A549 (cell line): ENCODE results near the gene ZBTB16. TPM values are rescaled to one million over a fixed set of nuclear protein-coding genes. Genes with fewer than 3 reads are reported as not detected.

Experiments used
- ATAC-seq, 2 experiments: fragments of 200-7000 bp in 1 of 2; fragments of >200 bp in 1 of 2; cut with Nextera tagmentation in 1 of 2; cut with Tn5 transposase in 1 of 2; 3 replicates each; pipeline versions ENCODE4 v1.8.0 to v1.9.1; 2018 to 2020; ENCODE audit warnings: mild to moderate bottlenecking in 1 of 2, moderate library complexity in 1 of 2
- CTCF ChIA-PET: fragments of 300-600 bp; sonication (Branson Sonifier 250); formaldehyde crosslinking; extraction: SDS; loops from one replicate; lab custom pipeline; 2021; ENCODE audit warnings: antibody characterized with exemption, inconsistent platforms; lab: Yijun Ruan, JAX
- POLR2A ChIA-PET: fragments of 350-600 bp; formaldehyde crosslinking; extraction: SDS; loops from one replicate; lab custom pipeline; 2021; ENCODE audit warnings: antibody characterized with exemption, inconsistent platforms; lab: Yijun Ruan, JAX
- DNase-seq, 2 experiments: peaks; one replicate each; pipeline versions ENCODE4 v3.0.0 to v3.0.0-alpha.2; 2011 to 2016; ENCODE audit warnings: low read depth in 1 of 2, low spot score in 1 of 2
- FAIRE-seq: peaks from 2 replicates; lab custom pipeline; 2011; peaks lifted over from hg19 to GRCh38; lab: Jason Lieb, UNC
- H3K27ac ChIP-seq, 2 experiments: fragments of >200 bp; sonication (Bioruptor Twin); formaldehyde crosslinking; 3 replicates each; pipeline ENCODE4 v1.5.1; 2016 to 2017
- H3K4me1 ChIP-seq: fragments of >200 bp; sonication (Bioruptor Twin); formaldehyde crosslinking; 3 replicates; pipeline ENCODE4 v1.6.1; 2016
- H3K4me2 ChIP-seq: fragments of >200 bp; sonication (Bioruptor Twin); formaldehyde crosslinking; 3 replicates; pipeline ENCODE4 v1.6.1; 2016
- H3K4me3 ChIP-seq: fragments of >200 bp; sonication (Bioruptor Twin); formaldehyde crosslinking; 3 replicates; pipeline ENCODE4 v1.5.1; 2016
- H3K9me3 ChIP-seq: fragments of >200 bp; sonication (Bioruptor Twin); formaldehyde crosslinking; 3 replicates; pipeline ENCODE4 v1.6.1; 2016
- CBX2 ChIP-seq: fragments of 200-600 bp; sonication (generic); IDR thresholded peaks from 2 replicates; pipeline ENCODE4 v1.6.1; 2016; ENCODE audit warnings: low read depth, mild to moderate bottlenecking, borderline replicate concordance
- CBX8 ChIP-seq: fragments of 200-600 bp; sonication (generic); IDR thresholded peaks from 2 replicates; pipeline ENCODE4 v1.6.1; 2016
- CHD2 ChIP-seq: fragments of 150-350 bp; IDR thresholded peaks from 2 replicates; pipeline ENCODE4 v1.6.1; 2014; ENCODE audit warnings: low read length; ENCODE audit not compliant: partially characterized antibody
- CHD4 ChIP-seq: fragments of 200-600 bp; sonication (generic); IDR thresholded peaks from 2 replicates; pipeline ENCODE4 v1.6.1; 2016; ENCODE audit warnings: antibody characterized with exemption, mild to moderate bottlenecking, borderline replicate concordance
- CTCF ChIP-seq: fragments of >200 bp; sonication (Bioruptor Twin); formaldehyde crosslinking; IDR thresholded peaks from 3 replicates; pipeline ENCODE4 v1.5.1; 2016
- E2F6 ChIP-seq: IDR thresholded peaks from 2 replicates; pipeline ENCODE4 v1.6.1; 2012; ENCODE audit warnings: low read depth, borderline replicate concordance
- ELK1 ChIP-seq: fragments of 150-350 bp; IDR thresholded peaks from 2 replicates; pipeline ENCODE4 v1.6.1; 2014; ENCODE audit warnings: low read depth, mild to moderate bottlenecking, low read length
- ESRRA ChIP-seq: fragments of 150-350 bp; IDR thresholded peaks from 2 replicates; pipeline ENCODE4 v1.6.1; 2014; ENCODE audit warnings: mild to moderate bottlenecking, low read length, borderline replicate concordance
- HEYL ChIP-seq: fragments of 250-450 bp; sonication (Bioruptor Pico); IDR thresholded peaks from 2 replicates; pipeline ENCODE4 v1.8.0; 2021; ENCODE audit warnings: mild to moderate bottlenecking, moderate library complexity
- HMGXB4 ChIP-seq: fragments of 250-450 bp; sonication (Bioruptor Pico); IDR thresholded peaks from 2 replicates; pipeline ENCODE4 v1.5.0; 2021; ENCODE audit warnings: mild to moderate bottlenecking, moderate library complexity, borderline replicate concordance
- HOXA7 ChIP-seq: fragments of 250-450 bp; sonication (Bioruptor Pico); IDR thresholded peaks from 2 replicates; pipeline ENCODE4 v1.5.0; 2020; ENCODE audit warnings: mild to moderate bottlenecking, moderate library complexity
- HOXB5 ChIP-seq: fragments of 250-450 bp; sonication (Bioruptor Pico); IDR thresholded peaks from 2 replicates; pipeline ENCODE4 v1.5.0; 2020; ENCODE audit warnings: mild to moderate bottlenecking, moderate library complexity
- JUN ChIP-seq, 2 experiments: fragments of >200 bp; sonication (Bioruptor Twin); formaldehyde crosslinking; IDR thresholded peaks; 2 replicates in 1 of 2; 3 replicates in 1 of 2; pipeline ENCODE4 v1.6.1; 2016 to 2017
- KDM1A ChIP-seq: fragments of 200-600 bp; sonication (generic); IDR thresholded peaks from 2 replicates; pipeline ENCODE4 v1.6.1; 2016; ENCODE audit warnings: low read depth, mild to moderate bottlenecking
- MAZ ChIP-seq: fragments of 150-350 bp; IDR thresholded peaks from 2 replicates; pipeline ENCODE4 v1.6.1; 2014; ENCODE audit warnings: antibody characterized with exemption, low read depth, low read length, borderline replicate concordance
- NFE2L2 ChIP-seq: fragments of 150-350 bp; conservative IDR thresholded peaks from 2 replicates; pipeline ENCODE4 v1.6.1; 2014; ENCODE audit warnings: low read length
- RAD21 ChIP-seq, 2 experiments: fragments of >200 bp in 1 of 2; sonication (Bioruptor Twin) in 1 of 2; formaldehyde crosslinking in 1 of 2; IDR thresholded peaks in 1 of 2; conservative IDR thresholded peaks in 1 of 2; 2 replicates in 1 of 2; 3 replicates in 1 of 2; pipeline ENCODE4 v1.6.1; 2012 to 2018; ENCODE audit warnings: inconsistent platforms in 1 of 2
- RCOR1 ChIP-seq: fragments of 150-350 bp; IDR thresholded peaks from 2 replicates; pipeline ENCODE4 v1.6.1; 2014; ENCODE audit warnings: antibody characterized with exemption, low read length, low read depth
- RNF2 ChIP-seq: fragments of 200-600 bp; sonication (generic); IDR thresholded peaks from 2 replicates; pipeline ENCODE4 v1.6.1; 2016; ENCODE audit warnings: low read depth, mild to moderate bottlenecking, antibody characterized with exemption, moderate library complexity, borderline replicate concordance
- SMC3 ChIP-seq: fragments of >200 bp; sonication (Bioruptor Twin); formaldehyde crosslinking; IDR thresholded peaks from 3 replicates; pipeline ENCODE4 v1.6.1; 2018; ENCODE audit warnings: inconsistent platforms
- TFCP2L1 ChIP-seq: fragments of 250-450 bp; sonication (Bioruptor Pico); IDR thresholded peaks from 2 replicates; pipeline ENCODE4 v1.5.0; 2021; ENCODE audit warnings: mild to moderate bottlenecking
- ZFP36 ChIP-seq: fragments of 450-650 bp; IDR thresholded peaks from 2 replicates; pipeline ENCODE4 v1.6.1; 2014; ENCODE audit warnings: borderline replicate concordance; ENCODE audit not compliant: partially characterized antibody
- ZNF302 ChIP-seq: fragments of 250-450 bp; sonication (Bioruptor Pico); IDR thresholded peaks from 2 replicates; pipeline ENCODE4 v1.9.0; 2021; ENCODE audit warnings: inconsistent platforms, mild to moderate bottlenecking, moderate library complexity
- WGBS: methylation state at CpG from one replicate; pipeline ENCODE4 v1.1.6; 2017; ENCODE audit errors: missing lambda C conversion rate; 5-methylcytosine and 5-hydroxymethylcytosine counted together
- polyA plus RNA-seq, 4 experiments: library from polyadenylated mRNA; depleted of rRNA in 3 of 4; stranded (reverse); fragments of >200 nt; fragmentation: RNase III in 1 of 4; extraction: RNeasy Plus Mini Kit Qiagen cat#74134 plus additional on column Dnase treatment in 1 of 4; gene quantifications; 2 replicates in 3 of 4; 3 replicates in 1 of 4; pipeline ENCODE4 v1.2.3, GENCODE V29; 2011 to 2017

Gene ZBTB16
- polyA plus RNA-seq, 2 of the 4 experiments (the other 2 are of a cell fraction), result not detected

- H3K4me3 ChIP-seq, result no peak overlapping the region
- FAIRE-seq (no peak), DNase-seq (no peak), ATAC-seq (no peak)
- H3K4me2 ChIP-seq, result no peak overlapping the region
- WGBS, result 34% methylated on average over 4 of the region's 4 CpGs
- no peaks in the 10 kb centered on the region for H3K9me3 ChIP-seq
- CTCF ChIA-PET, result interaction anchor here (1.1 kb wide), 1 partner anchor 8 kb away, joined by 4 read pairs; no protein-coding TSS in a partner anchor
- H3K27ac ChIP-seq, result no peak overlapping the region
- POLR2A ChIA-PET, result no interaction called here
- 0 out of 3 replicates have a peak, but pooled peaks cover 3% of the 10 kb centered on the region for H3K4me1 ChIP-seq
- TF ChIP-seq CHD4, result no peak
- TF ChIP-seq ZNF302 (CRISPR knock-in tag), result no peak
- no peak for TF ChIP-seq CBX8
- no peak for TF ChIP-seq RCOR1
- TF ChIP-seq HOXB5 (CRISPR knock-in tag), result no peak
- TF ChIP-seq E2F6, result no peak
- TF ChIP-seq HEYL (CRISPR knock-in tag), result no peak
- no peak for TF ChIP-seq NFE2L2
- TF ChIP-seq CHD2, result no peak
- no peak for TF ChIP-seq HOXA7 (CRISPR knock-in tag)
- TF ChIP-seq RNF2, result no peak
- TF ChIP-seq RAD21 (conservative IDR thresholded peaks at IDR 0.05 in 1 of 2, IDR thresholded peaks at IDR 0.05 in 1 of 2), result no peak
- TF ChIP-seq TFCP2L1 (CRISPR knock-in tag), result no peak
- TF ChIP-seq ZFP36, result no peak
- TF ChIP-seq CBX2, result no peak
- no peak for TF ChIP-seq SMC3
- TF ChIP-seq JUN (IDR thresholded peaks at IDR 0.05), result no peak
- no peak for TF ChIP-seq CTCF
- no peak for TF ChIP-seq ELK1
Observed at GRCh38 chr11:114078423-114078822, 18.9 kb downstream of the ZBTB16 start.

GRCh38 chr11:114079511-114080065, 20.1 kb downstream of the ZBTB16 start:
- TF ChIP-seq HOXA7 (CRISPR knock-in tag), result no peak
- no peak for TF ChIP-seq JUN (IDR thresholded peaks at IDR 0.05)
- TF ChIP-seq ESRRA, result no peak
- TF ChIP-seq SMC3, result no peak
- no peak for TF ChIP-seq MAZ
- TF ChIP-seq HEYL (CRISPR knock-in tag), result no peak
- TF ChIP-seq HMGXB4, result no peak
- TF ChIP-seq RNF2, result no peak
- TF ChIP-seq KDM1A, result no peak
- TF ChIP-seq CHD2, result no peak
- no peak for DNase-seq
- WGBS, result 66% methylated on average over 6 of the region's 6 CpGs
- Histone ChIP-seq H3K4me3 (no peak overlapping the region), H3K4me1 (0 out of 3 replicates have a peak, but pooled peaks cover 3% of the 10 kb centered on the region), H3K9me3 (no peaks in the 10 kb centered on the region), H3K27ac (no peak overlapping the region), H3K4me2 (no peak overlapping the region)
- ChIA-PET POLR2A (no interaction called here), CTCF (interaction anchor here (0.6 kb wide), 1 partner anchor 784 kb away, joined by 3 read pairs; no protein-coding TSS in a partner anchor)
- FAIRE-seq, result no peak
- ATAC-seq, result no peak
